ENCODE results near the gene LRBA. TPM values are rescaled to one million over a fixed set of nuclear protein-coding genes. Genes with fewer than 3 reads are reported as not detected.
"Not testable (repeated sequence)": the region's sequence is repeated elsewhere in the genome, so short reads cannot be mapped to it uniquely, and the experiment has no call there.

LRBA gene
- total and polyA plus RNA-seq, 2 donors (not counting 1 experiment from before 2014, with no cell fraction given), result 16.4 to 36.7 TPM

GRCh38 chr4:150510176-150510865 is 504.8 kb downstream of the LRBA start:
- no peaks in the 10 kb centered on the region for H3K79me2 ChIP-seq (ENCODE audit: control insufficient read depth, insufficient read depth, low read length)
- H3K9me3 ChIP-seq (ENCODE audit: control insufficient read depth, insufficient read depth, low read depth, low read length), result no peaks in the 10 kb centered on the region
- peak overlapping the region; percentile 67 for H2AFZ ChIP-seq (ENCODE audit: low read length)
- peak overlapping the region; percentile 51 for H3K4me2 ChIP-seq (ENCODE audit: extremely low read depth, insufficient read depth, low read length)
- H3K27ac ChIP-seq (ENCODE audit: insufficient read depth, low read length), result peak overlapping the region; percentile 80
- TF ChIP-seq CTCF (conservative IDR thresholded peaks at IDR 0.05 in 1 of 2, IDR thresholded peaks at IDR 0.05 in 1 of 2; ENCODE audit: low read depth in 1 of 2, low read length in 2 of 2) (no peak), EZH2 (IDR thresholded peaks at IDR 0.05; ENCODE audit: low read length, missing control alignments) (no peak)
- H3K9ac ChIP-seq (ENCODE audit: insufficient read depth, low read length), result no peak overlapping the region
- peak overlapping the region; percentile 33 to 44 (median 38) for H3K4me3 ChIP-seq (replicated peaks in 1 of 4; ENCODE audit: control extremely low read depth in 1 of 4, insufficient read depth in 1 of 4, low read depth in 3 of 4, low read length in 4 of 4)
- H3K27me3 ChIP-seq (ENCODE audit: control insufficient read depth, insufficient read depth, low read length), result no peaks in the 10 kb centered on the region
- peak; percentile 85 to 86 for DNase-seq (ENCODE audit: low read depth in 2 of 2)
- H3K36me3 ChIP-seq (ENCODE audit: control insufficient read depth, insufficient read depth, low read length), result no peaks in the 10 kb centered on the region
- no peaks in the 10 kb centered on the region for H4K20me1 ChIP-seq (ENCODE audit: control insufficient read depth, extremely low read depth, insufficient read depth, low read length)
- no peaks in the 10 kb centered on the region for H3K4me1 ChIP-seq (ENCODE audit: control insufficient read depth, extremely low read depth, insufficient read depth, low read length)

- H3K9me3 ChIP-seq (ENCODE audit: control insufficient read depth, insufficient read depth, low read depth, low read length); H3K27me3 ChIP-seq (ENCODE audit: control insufficient read depth, insufficient read depth, low read length); H3K79me2 ChIP-seq (ENCODE audit: control insufficient read depth, insufficient read depth, low read length); H3K36me3 ChIP-seq (ENCODE audit: control insufficient read depth, insufficient read depth, low read length); H2AFZ ChIP-seq (ENCODE audit: low read length); H3K4me3 ChIP-seq (replicated peaks in 1 of 4; ENCODE audit: control extremely low read depth in 1 of 4, insufficient read depth in 1 of 4, low read depth in 3 of 4, low read length in 4 of 4); DNase-seq (ENCODE audit: low read depth in 2 of 2); H3K4me2 ChIP-seq (ENCODE audit: extremely low read depth, insufficient read depth, low read length); H3K4me1 ChIP-seq (ENCODE audit: control insufficient read depth, extremely low read depth, insufficient read depth, low read length); H3K9ac ChIP-seq (ENCODE audit: insufficient read depth, low read length); H3K27ac ChIP-seq (ENCODE audit: insufficient read depth, low read length); H4K20me1 ChIP-seq (ENCODE audit: control insufficient read depth, extremely low read depth, insufficient read depth, low read length): not testable (repeated sequence)
Measured at GRCh38 chr4:150507656-150508055, 507.4 kb downstream of the LRBA start.

- Histone ChIP-seq H2AFZ (ENCODE audit: low read length) (no peak overlapping the region), H3K27ac (ENCODE audit: insufficient read depth, low read length) (no peak overlapping the region), H3K4me1 (ENCODE audit: control insufficient read depth, extremely low read depth, insufficient read depth, low read length) (no peaks in the 10 kb centered on the region), H3K4me3 (replicated peaks in 1 of 4; ENCODE audit: control extremely low read depth in 1 of 4, insufficient read depth in 1 of 4, low read depth in 3 of 4, low read length in 4 of 4) (no peak overlapping the region), H4K20me1 (ENCODE audit: control insufficient read depth, extremely low read depth, insufficient read depth, low read length) (no peaks in the 10 kb centered on the region), H3K79me2 (ENCODE audit: control insufficient read depth, insufficient read depth, low read length) (no peaks in the 10 kb centered on the region), H3K36me3 (ENCODE audit: control insufficient read depth, insufficient read depth, low read length) (no peaks in the 10 kb centered on the region), H3K9ac (ENCODE audit: insufficient read depth, low read length) (no peak overlapping the region), H3K27me3 (ENCODE audit: control insufficient read depth, insufficient read depth, low read length) (no peaks in the 10 kb centered on the region), H3K9me3 (ENCODE audit: control insufficient read depth, insufficient read depth, low read depth, low read length) (no peaks in the 10 kb centered on the region), H3K4me2 (ENCODE audit: extremely low read depth, insufficient read depth, low read length) (no peak overlapping the region)
- TF ChIP-seq CTCF (conservative IDR thresholded peaks at IDR 0.05 in 1 of 2, IDR thresholded peaks at IDR 0.05 in 1 of 2; ENCODE audit: low read depth in 1 of 2, low read length in 2 of 2) (no peak), EZH2 (IDR thresholded peaks at IDR 0.05; ENCODE audit: low read length, missing control alignments) (no peak)
- DNase-seq (ENCODE audit: low read depth in 2 of 2), result peak in 1 of 2 donors; percentile 45
Measured at GRCh38 chr4:150501983-150502382, 513.1 kb downstream of the LRBA start.

Measured in fibroblast of lung (primary cell).